Adrenal gland (tissue), 12 donors: ENCODE data around the gene RBPMS2. TPM values are rescaled to one million over a fixed set of nuclear protein-coding genes. Genes with fewer than 3 reads are reported as not detected.

Experiments used
- DNase-seq, 7 donors: peaks; one replicate each; pipeline ENCODE4 v3.0.0-alpha.2; 2019 to 2020
- H3K27ac ChIP-seq, 5 donors: fragments of 200-600 bp; sonication (generic) in 4 of 5; 1 replicate in 3 of 5; 2 replicates in 2 of 5; pipeline versions ENCODE4 v1.5.1 to v1.8.0; 2016 to 2020; ENCODE audit warnings: mild to moderate bottlenecking in 1 of 5
- H3K27me3 ChIP-seq: fragments of 200-600 bp; 2 replicates; pipeline ENCODE4 v1.8.0; 2021
- H3K36me3 ChIP-seq, 2 donors: fragments of 200-600 bp; replicated peaks in 1 of 2; 1 replicate in 1 of 2; 2 replicates in 1 of 2; pipeline versions ENCODE4 v1.5.1 to v1.8.0; 2018 to 2022
- H3K4me1 ChIP-seq, 2 donors: fragments of 200-600 bp; replicated peaks in 1 of 2; 1 replicate in 1 of 2; 2 replicates in 1 of 2; pipeline versions ENCODE4 v1.5.1 to v1.8.0; 2018 to 2021
- H3K4me3 ChIP-seq, 4 donors: fragments of 200-600 bp; sonication (generic) in 3 of 4; one replicate each; pipeline ENCODE4 v1.5.1; 2016 to 2018
- H3K9me3 ChIP-seq, 3 donors: fragments of 200-600 bp; sonication (generic) in 1 of 3; replicated peaks in 1 of 3; 1 replicate in 2 of 3; 2 replicates in 1 of 3; pipeline versions ENCODE4 v1.5.1 to v1.8.0; 2016 to 2021
- POLR2A ChIP-seq, 2 donors: fragments of 450-650 bp; IDR thresholded peaks; one replicate each; pipeline ENCODE4 v1.6.1; 2017; ENCODE audit warnings: antibody characterized with exemption in 2 of 2, mild to moderate bottlenecking in 2 of 2, moderate library complexity in 1 of 2
- WGBS, 4 donors: extraction: QIAGEN DNeasy Blood & Tissue Kit in 2 of 4; methylation state at CpG; one replicate each; pipeline versions ENCODE4 v1.1.5 to v1.1.7; 2013 to 2017; 5-methylcytosine and 5-hydroxymethylcytosine counted together
- intact Hi-C, 2 donors: fragments of 100-400 bp; cut with DNase I; formaldehyde crosslinking; loops; one replicate each; pipeline versions ENCODE4 v1.14.1 to v1.15.0; 2022 to 2023
- polyA plus RNA-seq, 3 donors: library from polyadenylated mRNA; stranded (reverse); fragments of 200-250 nt in 2 of 3; fragments of 350-450 nt in 1 of 3; fragmentation: Illumina TruSeq in 1 of 3; extraction: RNeasy Lipid Tissue Mini Kit (QIAGEN cat#74804) in 1 of 3; gene quantifications; one replicate each; pipeline ENCODE4 v1.2.3, GENCODE V29; 2013 to 2014
- total RNA-seq, 9 donors: library from RNA; depleted of rRNA in 4 of 9; stranded (reverse); fragments of >200 nt in 4 of 9; fragments of 120-200 nt in 1 of 9; fragmentation: NEBNext Ultra II Directional in 1 of 9; extraction: Animal tissue kit (Norgen Biotek cat#: 25700) in 1 of 9; gene quantifications; one replicate each; pipeline versions ENCODE4 v1.1.0 to v1.2.4, GENCODE V29; 2013 to 2023
- TF ChIP-seq, protein P1 (sequence below), 6 experiments: fragments of 450-650 bp in 4 of 6; fragments of 200-600 bp in 2 of 6; sonication (generic) in 1 of 6; IDR thresholded peaks; 1 replicate in 5 of 6; 2 replicates in 1 of 6; pipeline versions ENCODE4 v1.5.1 to v1.8.0; 2016 to 2021; ENCODE audit warnings: antibody characterized with exemption in 6 of 6, mild to moderate bottlenecking in 2 of 6, moderate library complexity in 1 of 6
- donor health status: healthy with polysubstance abuse.
- donor health status: Bipolar disorder and iron deficiency.
- donor health status: DM: yes; HTN: yes; CAD: no.
- donor health status: DM: no; HTN: no; CAD: no.
- donor health status: DM: no; HTN: no; CAD: no.
- donor health status: DM: yes; HTN: yes; CAD: no.

RBPMS2 gene
- total and polyA plus RNA-seq, 12 donors: 0.39 to 6.3 (median 4.0) TPM; not detected in 1

DNA sequence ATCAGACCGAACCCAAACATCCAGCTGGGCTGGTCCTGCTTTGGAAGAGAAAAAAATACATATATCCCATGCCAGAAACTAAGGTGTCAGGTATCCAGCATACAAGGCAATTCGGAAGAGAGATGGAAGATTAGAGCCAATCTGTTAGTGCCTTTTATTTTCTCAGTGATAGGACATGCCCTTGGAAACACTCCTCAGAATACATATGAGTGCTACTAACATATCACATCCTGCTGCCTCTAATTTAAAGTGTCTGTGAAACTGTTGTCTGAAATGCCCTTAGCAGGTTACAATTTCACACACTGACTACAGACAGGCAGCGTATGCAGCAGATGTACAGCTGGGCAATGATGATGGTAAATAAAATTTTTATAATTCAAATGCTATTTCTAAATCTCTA is 78.9 kb downstream of the RBPMS2 start:
- intact Hi-C loops: no loop called here
- Histone ChIP-seq H3K36me3 (peaks cover 0 to 5% of the 10 kb centered on the region in 2 donors), H3K27me3 (no peaks in the 10 kb centered on the region), H3K4me1 (peaks cover 48 to 96% of the 10 kb centered on the region in 2 donors), H3K27ac (peak overlapping the region in 1 of 5 donors; percentile 40), H3K4me3 (no peak overlapping the region), H3K9me3 (no peaks in the 10 kb centered on the region)
- DNase-seq: no peak
- TF ChIP-seq, protein P1, sequence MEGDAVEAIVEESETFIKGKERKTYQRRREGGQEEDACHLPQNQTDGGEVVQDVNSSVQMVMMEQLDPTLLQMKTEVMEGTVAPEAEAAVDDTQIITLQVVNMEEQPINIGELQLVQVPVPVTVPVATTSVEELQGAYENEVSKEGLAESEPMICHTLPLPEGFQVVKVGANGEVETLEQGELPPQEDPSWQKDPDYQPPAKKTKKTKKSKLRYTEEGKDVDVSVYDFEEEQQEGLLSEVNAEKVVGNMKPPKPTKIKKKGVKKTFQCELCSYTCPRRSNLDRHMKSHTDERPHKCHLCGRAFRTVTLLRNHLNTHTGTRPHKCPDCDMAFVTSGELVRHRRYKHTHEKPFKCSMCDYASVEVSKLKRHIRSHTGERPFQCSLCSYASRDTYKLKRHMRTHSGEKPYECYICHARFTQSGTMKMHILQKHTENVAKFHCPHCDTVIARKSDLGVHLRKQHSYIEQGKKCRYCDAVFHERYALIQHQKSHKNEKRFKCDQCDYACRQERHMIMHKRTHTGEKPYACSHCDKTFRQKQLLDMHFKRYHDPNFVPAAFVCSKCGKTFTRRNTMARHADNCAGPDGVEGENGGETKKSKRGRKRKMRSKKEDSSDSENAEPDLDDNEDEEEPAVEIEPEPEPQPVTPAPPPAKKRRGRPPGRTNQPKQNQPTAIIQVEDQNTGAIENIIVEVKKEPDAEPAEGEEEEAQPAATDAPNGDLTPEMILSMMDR (IDR thresholded peaks at IDR 0.05): no peak
- no peak for TF ChIP-seq POLR2A (IDR thresholded peaks at IDR 0.05)
- 65 to 78% (median 69%) methylated on average over 3 of the region's 3 CpGs for WGBS, 4 donors

DNA sequence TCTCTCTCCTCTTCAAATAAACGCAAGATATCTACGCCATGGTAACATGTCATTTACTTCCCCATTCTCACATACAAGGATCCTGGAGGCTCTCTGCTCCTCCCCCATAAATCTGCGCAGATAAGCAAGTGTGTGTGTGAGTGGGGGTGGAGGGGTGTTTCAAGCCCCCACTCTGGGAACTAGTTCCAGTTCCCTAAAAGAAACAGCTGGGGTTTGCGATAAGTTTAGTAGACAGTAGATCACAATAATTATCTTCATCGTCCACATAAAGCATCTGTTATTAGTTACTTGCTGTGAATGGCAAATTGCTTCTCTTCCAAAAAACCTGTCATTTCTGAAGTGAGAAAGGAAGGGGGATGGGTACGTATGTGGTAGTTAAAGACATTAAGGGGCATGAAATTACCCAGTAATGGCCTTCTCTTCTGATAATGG is 79.8 kb downstream of the RBPMS2 start:
- H3K27ac ChIP-seq: peak overlapping the region in 2 of 5 donors; percentile 33 to 40
- intact Hi-C loops: no loop called here
- no peaks in the 10 kb centered on the region for H3K27me3 ChIP-seq
- no peak overlapping the region for H3K4me3 ChIP-seq
- 56 to 64% (median 60%) methylated on average over 6 of the region's 6 CpGs for WGBS, 4 donors
- H3K4me1 ChIP-seq: peaks cover 50 to 96% of the 10 kb centered on the region in 2 donors
- DNase-seq: peak in 2 of 7 donors; percentile 52 to 53
- peaks cover 0 to 12% of the 10 kb centered on the region in 2 donors for H3K36me3 ChIP-seq
- no peaks in the 10 kb centered on the region for H3K9me3 ChIP-seq
- TF ChIP-seq, protein P1 (IDR thresholded peaks at IDR 0.05): no peak
- no peak for TF ChIP-seq POLR2A (IDR thresholded peaks at IDR 0.05)

GRCh38 chr15:64694816-64695215 is 80.6 kb downstream of the RBPMS2 start:
- no peaks in the 10 kb centered on the region for H3K9me3 ChIP-seq
- no peak overlapping the region for H3K4me3 ChIP-seq
- H3K27ac ChIP-seq: peak overlapping the region in 2 of 5 donors; percentile 33 to 52
- H3K4me1 ChIP-seq: peaks cover 43 to 96% of the 10 kb centered on the region in 2 donors
- no peak for DNase-seq
- no peaks in the 10 kb centered on the region for H3K27me3 ChIP-seq
- peaks cover 0 to 19% of the 10 kb centered on the region in 2 donors for H3K36me3 ChIP-seq
- TF ChIP-seq, protein P1 (IDR thresholded peaks at IDR 0.05): no peak
- intact Hi-C loops: no loop called here
- WGBS, 4 donors: 59 to 86% (median 72%) methylated on average over 2 of the region's 2 CpGs

DNA sequence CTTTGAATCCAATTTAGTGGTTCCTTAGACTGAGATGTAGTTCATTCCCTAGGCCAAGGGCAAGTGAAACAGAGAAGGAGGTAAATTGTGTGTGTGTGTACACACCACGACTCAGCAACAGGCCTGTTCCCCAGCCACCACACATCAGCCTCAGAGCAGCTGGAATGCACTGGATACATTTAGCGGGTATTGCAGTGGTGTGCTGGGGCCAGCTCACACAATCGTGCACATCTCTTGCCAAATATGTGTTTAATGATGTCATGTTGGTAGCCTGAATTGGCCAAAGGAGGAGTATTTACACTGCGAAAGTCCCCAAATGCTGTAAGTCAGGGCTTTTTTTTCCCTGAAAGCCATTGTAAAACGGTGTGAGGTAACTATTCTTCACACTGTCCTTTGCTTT is 82.3 kb downstream of the RBPMS2 start:
- Histone ChIP-seq H3K4me3 (no peak overlapping the region), H3K4me1 (peaks cover 31 to 86% of the 10 kb centered on the region in 2 donors), H3K27me3 (no peaks in the 10 kb centered on the region), H3K27ac (peak overlapping the region in 2 of 5 donors; percentile 52 to 69), H3K36me3 (peaks cover 0 to 34% of the 10 kb centered on the region in 2 donors), H3K9me3 (no peaks in the 10 kb centered on the region)
- peak in 5 of 7 donors; percentile 33 to 53 (median 49) for DNase-seq
- intact Hi-C loops: no loop called here
- WGBS, 4 donors: 45 to 54% (median 51%) methylated on average over 5 of the region's 5 CpGs
- no peak for TF ChIP-seq POLR2A (IDR thresholded peaks at IDR 0.05)
- TF ChIP-seq, protein P1 (IDR thresholded peaks at IDR 0.05): no peak
